LNCaP clone FGC (cell line): ENCODE data around the gene SELP.

Experiments used
- DNase-seq: peaks from one replicate; pipeline ENCODE4 v3.0.0-alpha.2; 2011; ENCODE audit warnings: low read depth
- H3K4me3 ChIP-seq: 2 replicates; pipeline ENCODE4 v1.5.1; 2011; ENCODE audit warnings: mild to moderate bottlenecking, low read depth, low read length, control low read depth
- TF ChIP-seq, protein P1 (sequence below): IDR thresholded peaks from 2 replicates; pipeline ENCODE4 v1.5.1; 2012; ENCODE audit warnings: mild to moderate bottlenecking; ENCODE audit not compliant: control insufficient read depth, insufficient read depth; ENCODE audit errors: extremely low read depth

Gene SELP

GRCh38 chr1:169653873-169654272, 23.9 kb upstream of the SELP start:
- no peak for DNase-seq
- H3K4me3 ChIP-seq, result no peak overlapping the region
- TF ChIP-seq, protein P1, sequence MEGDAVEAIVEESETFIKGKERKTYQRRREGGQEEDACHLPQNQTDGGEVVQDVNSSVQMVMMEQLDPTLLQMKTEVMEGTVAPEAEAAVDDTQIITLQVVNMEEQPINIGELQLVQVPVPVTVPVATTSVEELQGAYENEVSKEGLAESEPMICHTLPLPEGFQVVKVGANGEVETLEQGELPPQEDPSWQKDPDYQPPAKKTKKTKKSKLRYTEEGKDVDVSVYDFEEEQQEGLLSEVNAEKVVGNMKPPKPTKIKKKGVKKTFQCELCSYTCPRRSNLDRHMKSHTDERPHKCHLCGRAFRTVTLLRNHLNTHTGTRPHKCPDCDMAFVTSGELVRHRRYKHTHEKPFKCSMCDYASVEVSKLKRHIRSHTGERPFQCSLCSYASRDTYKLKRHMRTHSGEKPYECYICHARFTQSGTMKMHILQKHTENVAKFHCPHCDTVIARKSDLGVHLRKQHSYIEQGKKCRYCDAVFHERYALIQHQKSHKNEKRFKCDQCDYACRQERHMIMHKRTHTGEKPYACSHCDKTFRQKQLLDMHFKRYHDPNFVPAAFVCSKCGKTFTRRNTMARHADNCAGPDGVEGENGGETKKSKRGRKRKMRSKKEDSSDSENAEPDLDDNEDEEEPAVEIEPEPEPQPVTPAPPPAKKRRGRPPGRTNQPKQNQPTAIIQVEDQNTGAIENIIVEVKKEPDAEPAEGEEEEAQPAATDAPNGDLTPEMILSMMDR, result no peak

GRCh38 chr1:169651035-169651434, 21.1 kb upstream of the SELP start:
- no peak overlapping the region for H3K4me3 ChIP-seq
- DNase-seq, result no peak
- TF ChIP-seq, protein P1, result no peak

DNA sequence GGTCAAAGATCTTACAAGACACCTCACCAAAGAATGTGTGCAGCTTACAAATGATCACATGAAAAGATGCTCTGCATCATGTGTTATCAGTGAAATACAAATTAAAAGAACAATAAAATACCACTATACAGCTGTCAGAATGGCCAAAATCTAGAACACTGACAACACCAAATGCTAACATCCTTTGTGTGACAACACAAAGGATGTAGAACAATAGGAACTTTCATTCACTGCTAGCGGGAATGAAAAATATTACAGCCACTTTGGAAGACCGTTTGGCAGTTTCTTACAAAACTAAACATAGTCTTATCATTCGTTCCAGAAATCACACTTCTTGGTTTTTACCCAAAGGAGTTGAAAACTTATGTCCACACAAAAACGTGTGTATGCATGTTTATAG, 20.6 kb upstream of the SELP start:
- no peak for DNase-seq
- TF ChIP-seq, protein P1, result no peak
- no peak overlapping the region for H3K4me3 ChIP-seq

- TF ChIP-seq, protein P1, result no peak
- DNase-seq, result no peak
- H3K4me3 ChIP-seq, result no peak overlapping the region
Measured at GRCh38 chr1:169648709-169649108, 18.8 kb upstream of the SELP start.

- TF ChIP-seq, protein P1, result no peak
- no peak overlapping the region for H3K4me3 ChIP-seq
- no peak for DNase-seq
Measured at GRCh38 chr1:169648187-169648586, 18.3 kb upstream of the SELP start.

DNA sequence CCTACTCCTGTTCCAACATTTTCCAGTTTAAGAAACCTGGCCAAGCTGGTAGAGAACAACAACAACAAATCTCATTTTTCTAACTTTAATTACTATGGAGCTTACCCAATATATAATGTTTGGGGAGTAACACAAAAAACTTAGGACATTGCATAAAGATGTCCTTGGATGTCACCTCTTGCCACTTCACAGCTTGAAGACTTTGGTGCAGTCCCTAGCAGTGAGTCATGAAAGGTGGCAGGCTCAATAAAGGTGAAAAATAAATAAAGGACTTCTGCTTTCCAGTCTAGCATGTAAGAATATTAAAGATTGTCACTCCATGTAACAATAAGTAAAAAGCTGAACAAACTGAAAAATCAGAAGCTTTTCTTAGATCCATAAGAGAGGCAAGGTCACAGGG, 17.6 kb upstream of the SELP start:
- DNase-seq, result no peak
- no peak overlapping the region for H3K4me3 ChIP-seq
- TF ChIP-seq, protein P1, result no peak

- TF ChIP-seq, protein P1, result no peak
- no peak for DNase-seq
- H3K4me3 ChIP-seq, result no peak overlapping the region
Measured at GRCh38 chr1:169644297-169644696, 14.4 kb upstream of the SELP start.
